SW 1271 (cell line): ENCODE measurements around the gene CDT1.

Source experiments
- DNase-seq, 2 experiments: peaks; one replicate each; lab custom pipeline; 2025; lab: John Stamatoyannopoulos, UW

Gene CDT1

DNA sequence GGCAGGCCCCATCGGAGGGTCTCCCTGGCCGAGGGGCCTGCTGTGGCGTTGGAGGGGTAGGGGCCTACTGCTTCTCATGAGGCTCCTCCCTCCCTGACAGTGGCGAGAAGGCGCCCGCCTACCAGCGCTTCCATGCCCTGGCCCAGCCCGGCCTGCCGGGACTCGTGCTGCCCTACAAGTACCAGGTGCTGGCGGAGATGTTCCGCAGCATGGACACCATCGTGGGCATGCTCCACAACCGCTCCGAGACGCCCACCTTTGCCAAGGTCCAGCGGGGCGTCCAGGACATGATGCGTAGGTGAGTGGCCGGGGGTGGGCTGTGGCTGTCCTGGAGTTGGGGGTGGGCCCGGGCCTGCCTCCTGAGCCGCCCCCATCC lies 1.7 kb downstream of the CDT1 start:
- DNase-seq, result no peak

DNA sequence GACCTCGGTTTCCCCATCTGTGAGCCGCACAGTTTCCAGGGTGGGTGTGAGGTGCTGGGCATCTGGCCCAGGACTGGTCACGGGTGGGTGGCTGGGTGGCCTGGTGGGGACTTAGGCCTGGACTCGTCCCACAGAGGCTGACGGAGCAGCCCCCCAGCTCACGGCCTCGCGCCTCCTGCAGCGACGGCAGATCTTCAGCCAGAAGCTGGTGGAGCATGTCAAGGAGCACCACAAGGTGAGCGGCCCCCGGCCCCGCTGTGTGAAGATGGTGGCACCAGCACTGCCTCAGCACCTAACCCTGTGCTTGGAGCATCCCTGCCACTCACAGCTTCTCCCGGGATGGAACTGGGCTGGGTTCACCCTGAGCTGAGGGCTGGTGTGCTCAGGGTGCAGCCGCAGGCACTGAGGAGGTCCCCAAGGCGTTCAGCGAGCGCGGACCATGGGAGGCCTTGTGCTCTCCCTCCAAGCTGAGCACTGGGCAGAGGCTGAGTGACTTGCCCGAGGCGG lies 2.4 kb downstream of the CDT1 start:
- no peak for DNase-seq

DNA sequence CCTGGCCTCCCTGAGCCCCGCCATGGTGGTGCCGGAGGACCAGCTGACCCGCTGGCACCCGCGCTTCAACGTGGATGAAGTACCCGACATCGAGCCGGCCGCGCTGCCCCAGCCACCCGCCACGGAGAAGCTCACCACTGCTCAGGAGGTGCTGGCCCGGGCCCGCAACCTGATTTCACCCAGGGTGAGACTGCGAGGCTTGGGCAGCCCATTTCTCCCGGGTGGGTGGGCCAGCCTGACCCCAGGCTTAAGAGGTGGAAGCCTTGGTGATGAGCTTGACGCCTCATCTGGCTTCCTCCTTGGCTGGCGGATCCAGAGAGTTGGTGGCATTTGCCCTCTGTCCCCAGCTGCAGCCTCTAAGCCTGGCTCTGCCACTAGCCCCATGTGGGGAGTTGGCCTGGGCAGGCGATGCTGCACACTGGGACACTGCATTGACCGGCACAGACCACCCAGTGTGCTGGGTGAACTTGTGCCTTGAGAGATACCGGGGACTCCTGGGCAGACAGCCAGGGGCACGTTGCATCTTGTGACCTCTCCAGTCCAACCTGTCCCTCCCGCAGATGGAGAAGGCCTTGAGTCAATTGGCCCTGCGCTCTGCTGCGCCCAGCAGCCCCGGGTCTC lies 3.0 kb downstream of the CDT1 start:
- no peak for DNase-seq

DNA sequence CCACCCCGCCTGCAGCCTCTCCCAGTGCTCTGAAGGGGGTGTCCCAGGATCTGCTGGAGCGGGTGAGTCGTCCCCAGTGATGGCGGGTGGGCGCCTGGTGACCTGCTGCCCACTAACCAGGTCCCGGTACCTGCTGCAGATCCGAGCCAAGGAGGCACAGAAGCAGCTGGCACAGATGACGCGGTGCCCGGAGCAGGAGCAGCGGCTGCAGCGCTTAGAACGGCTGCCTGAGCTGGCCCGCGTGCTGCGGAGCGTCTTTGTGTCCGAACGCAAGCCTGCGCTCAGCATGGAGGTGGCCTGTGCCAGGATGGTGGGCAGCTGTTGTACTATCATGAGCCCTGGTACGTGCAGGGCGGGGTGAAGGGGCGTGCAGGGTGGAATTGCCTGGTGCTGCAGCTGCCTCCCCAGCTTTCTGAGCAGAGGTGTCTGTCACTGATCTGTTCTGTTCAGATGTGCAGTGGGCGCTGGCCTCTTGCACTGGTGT lies 3.6 kb downstream of the CDT1 start:
- DNase-seq, result no peak

DNA sequence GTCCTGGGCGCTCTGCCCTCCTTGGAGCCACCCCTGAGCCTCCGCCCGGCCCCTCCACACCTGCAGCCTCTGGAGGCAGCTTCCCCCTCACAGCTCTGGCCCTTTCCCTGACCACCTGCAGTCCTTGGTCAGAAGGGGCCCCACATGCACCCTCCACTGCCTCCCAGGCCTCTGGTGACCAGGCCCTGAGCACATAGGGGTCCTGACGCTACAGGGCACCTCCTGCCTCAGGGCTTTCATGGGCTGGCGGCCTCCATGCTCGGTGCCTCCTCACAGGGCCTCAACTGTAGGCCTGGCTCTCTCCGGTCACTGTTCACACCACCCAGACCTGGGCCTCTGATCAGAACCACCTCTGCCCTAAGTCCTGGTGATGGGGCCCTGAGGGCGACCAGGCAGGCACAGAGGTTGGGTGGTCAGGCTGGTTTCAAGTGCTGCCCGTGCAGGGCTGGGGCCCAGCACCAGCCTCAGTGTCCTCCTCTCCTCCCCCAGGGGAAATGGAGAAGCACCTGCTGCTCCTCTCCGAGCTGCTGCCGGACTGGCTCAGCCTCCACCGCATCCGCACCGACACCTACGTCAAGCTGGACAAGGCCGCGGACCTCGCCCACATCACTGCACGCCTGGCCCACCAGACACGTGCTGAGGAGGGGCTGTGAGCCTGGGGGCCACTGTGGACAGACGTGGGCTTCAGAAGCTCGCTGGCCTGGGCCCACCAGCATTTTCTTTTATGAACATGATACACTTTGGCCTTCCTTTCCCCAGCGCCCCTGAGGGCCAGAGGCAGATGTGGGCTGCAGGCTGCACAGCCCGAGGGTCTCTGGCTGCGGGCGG lies 4.3 kb downstream of the CDT1 start:
- DNase-seq, result no peak

DNA sequence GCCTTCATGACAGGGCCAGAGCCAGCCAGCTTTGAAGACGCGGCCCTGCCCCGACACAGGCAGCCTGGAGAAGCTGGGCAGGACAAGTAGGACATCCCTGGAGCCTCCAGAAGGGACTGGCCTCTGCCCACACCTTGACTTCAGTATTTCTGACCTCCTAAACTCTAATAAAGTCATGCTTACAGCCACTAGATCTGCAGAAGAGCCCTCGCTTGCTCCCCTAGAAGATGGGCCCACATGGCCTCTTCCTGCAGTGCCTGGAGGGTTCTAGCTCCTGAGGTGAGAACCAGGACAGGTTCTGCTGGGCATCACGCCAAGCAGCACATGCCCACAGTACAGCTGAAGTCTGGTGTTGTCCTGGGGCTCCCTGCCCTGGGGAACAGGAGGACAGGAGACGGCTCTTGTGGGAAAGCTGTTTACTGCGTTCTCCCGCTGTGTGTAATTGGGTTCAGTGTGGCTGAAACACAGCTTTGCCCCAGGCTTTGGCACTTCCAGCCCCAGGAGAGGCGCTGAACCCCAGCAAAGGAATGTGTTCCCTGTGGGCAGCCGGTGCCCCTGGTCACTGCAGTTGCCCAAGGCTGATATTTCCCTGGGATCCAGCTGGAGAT lies 5.6 kb downstream of the CDT1 start:
- no peak for DNase-seq

DNA sequence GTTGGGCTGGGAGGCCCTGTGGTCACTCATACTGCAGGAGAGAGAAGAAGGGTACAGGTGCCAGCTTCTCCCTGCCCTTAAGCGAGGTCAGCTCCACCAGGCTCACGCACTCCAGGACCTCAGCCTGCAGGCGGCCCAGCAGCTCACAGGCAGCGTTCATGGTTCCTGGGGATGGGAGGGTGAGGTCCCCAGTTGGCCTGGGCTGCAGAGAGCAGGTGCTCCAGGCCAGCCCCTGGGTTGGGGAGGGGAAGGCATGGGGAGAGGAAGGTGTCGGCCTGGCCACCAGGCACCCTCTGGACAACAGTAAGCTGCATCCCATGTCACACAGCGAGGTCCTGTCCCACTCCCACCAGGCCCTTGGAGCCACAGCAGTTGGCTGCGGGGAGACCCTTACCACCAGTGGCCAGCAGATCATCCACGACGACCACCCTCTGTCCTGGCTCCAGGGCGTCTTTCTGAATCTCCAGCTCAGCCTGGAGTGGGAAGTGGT lies 6.1 kb downstream of the CDT1 start:
- DNase-seq, result no peak

DNA sequence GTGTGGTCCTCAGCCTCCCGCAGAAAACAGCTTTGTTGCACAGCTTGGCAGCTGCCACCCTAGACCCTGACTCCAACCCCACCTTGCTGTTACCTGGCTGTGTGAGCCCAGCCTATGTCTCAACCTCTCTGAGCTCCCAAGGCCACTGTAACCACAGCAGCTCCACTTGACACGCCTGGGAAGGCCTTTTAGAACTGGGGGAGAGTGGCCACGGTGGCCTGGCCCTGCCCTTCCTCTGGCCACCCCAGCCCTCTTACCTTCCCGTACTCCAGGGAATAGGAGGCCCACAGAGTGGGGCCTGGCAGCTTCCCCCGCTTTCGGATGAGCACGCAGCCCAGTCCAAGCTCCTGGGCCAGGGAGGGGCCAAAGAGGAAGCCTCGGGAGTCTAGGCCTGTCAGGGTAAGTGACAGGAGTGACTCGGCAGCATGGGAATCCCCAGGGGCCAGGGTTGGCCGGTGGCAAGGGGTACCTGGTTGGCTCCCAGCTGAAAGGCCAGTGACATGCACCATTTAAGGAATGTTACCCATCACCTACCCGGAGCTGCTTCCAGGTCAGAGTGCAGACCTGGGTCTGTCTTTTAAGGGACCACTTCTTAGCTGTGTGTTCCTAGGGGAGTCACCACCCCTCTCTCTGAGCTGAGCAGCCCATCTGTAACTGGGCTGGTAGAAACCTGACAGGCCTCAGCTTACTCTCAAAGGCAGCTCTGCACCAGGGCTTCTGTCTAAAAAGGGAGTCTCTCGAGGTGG lies 6.8 kb downstream of the CDT1 start:
- DNase-seq, result no peak

DNA sequence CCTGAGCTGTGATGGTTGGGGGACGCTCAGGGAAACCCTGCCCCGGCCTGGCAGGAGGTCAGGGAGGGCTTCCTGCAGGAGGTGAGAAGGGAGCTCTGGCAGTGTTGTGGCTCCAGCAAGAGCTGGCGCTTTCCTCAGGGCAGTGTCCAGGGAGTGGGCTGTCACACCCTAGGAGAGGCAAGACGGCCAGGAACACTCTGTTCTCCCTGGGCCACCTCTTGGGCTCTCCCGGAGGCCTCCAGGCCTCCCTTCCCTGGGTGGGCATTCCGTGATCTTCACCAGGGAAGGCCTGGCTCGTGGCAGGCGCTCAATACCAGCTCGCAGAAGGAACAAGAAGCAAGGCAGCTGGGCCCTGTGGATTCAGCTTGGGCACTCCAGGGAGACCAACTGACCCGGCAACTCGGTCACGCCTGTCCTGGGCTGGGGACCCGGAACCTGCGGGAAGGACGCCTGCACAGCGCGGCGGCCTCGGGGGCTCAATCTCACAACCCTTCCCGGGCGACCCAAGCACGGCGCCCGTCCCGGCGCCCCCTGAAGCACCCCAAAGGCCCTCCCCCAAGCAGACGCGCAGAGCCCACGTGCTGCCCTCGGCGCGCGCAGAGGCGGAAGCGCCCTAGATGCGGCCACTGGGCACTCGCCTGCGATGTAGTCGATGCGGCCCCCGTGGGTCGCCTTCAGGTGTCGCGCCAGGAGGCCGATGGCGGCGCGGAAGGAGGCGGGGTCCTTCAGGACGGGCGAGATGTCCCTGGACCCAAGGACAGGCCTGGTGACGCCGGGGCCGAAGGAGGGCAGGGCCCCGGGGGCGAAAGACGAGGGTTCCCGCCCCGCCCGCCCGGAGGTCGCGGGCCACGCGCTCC lies 7.6 kb downstream of the CDT1 start:
- peak in 1 of 2 experiments; percentile 52 for DNase-seq

DNA sequence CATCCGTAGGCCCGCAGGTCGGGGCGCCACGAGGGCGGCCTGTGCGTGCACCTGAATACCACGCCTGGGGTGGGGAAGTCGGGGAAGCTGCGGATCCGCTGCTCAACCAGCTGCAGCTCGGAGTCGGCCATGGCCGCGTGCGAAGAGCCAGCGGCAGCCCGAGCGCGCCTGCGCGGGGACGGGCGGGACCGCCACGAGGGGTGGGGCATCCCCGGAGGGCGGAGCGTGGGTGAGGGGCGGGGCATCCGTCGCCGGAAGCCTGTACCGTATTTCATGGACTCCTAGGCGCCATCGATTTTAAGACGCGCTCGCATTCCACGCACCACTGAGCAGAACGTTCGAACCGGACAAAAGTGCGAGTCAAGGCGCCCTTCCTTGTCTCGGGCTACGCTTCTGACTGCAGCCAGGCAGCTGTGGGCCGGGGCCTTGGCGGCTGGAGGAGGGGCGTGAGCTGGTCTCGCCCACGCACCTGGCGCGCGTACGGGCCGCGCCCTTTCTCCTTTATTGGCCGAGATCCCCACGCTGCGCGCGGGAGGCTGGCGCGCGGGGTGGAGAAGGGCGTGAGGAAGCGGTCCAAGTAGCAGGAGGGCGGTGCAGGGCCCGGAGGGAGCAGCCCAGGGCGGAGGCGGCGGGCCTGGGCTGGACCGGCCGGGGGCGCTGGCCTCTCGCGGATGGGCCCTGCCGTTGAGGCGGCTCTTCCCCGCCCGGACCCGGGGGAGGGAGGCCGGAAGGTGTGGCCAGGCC lies 8.4 kb downstream of the CDT1 start, which contains the start of gene APRT:
TSS of gene APRT (minus strand) at position 160 of the 744 bp plus-strand sequence. CDS start at position 131, 29 bp downstream.
- peak; percentile 66 to 88 for DNase-seq

DNA sequence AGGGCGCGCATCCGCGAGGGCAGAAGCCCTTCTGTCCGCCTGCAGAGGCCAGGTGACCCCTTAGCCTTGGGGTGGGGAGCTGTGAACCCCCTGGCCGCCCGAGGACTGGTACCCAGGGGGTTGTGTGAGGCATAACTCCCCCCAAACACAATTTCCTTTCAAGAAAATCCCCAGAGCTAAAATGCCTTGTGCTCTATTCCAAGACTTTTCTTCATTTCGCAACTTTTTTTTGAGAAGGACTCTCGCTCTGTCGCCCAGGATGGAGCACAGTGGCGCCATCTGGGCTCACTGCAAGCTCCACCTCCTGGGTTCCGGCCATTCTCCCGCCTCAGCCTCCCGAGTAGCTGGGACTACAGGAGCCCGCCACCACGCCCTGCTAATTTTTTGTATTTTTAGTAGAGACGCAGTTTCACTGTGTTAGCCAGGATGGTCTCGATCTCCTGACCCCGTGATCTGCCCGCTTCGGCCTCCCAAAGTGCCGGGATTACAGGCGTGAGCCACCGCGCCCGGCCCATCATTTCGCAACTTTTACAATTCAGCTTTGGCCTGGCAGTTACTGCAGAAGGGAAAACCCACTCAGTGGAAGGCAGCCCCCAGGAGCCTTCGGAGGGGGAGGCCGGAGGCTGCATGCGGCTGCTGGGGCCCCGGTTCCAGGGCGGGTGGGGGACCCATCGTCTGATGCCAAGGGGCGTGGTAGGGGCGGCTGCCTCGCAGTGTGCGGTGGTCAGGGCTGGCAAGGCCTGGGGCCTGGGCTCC lies 9.1 kb downstream of the CDT1 start:
- DNase-seq, result peak in 1 of 2 experiments; percentile 57

DNA sequence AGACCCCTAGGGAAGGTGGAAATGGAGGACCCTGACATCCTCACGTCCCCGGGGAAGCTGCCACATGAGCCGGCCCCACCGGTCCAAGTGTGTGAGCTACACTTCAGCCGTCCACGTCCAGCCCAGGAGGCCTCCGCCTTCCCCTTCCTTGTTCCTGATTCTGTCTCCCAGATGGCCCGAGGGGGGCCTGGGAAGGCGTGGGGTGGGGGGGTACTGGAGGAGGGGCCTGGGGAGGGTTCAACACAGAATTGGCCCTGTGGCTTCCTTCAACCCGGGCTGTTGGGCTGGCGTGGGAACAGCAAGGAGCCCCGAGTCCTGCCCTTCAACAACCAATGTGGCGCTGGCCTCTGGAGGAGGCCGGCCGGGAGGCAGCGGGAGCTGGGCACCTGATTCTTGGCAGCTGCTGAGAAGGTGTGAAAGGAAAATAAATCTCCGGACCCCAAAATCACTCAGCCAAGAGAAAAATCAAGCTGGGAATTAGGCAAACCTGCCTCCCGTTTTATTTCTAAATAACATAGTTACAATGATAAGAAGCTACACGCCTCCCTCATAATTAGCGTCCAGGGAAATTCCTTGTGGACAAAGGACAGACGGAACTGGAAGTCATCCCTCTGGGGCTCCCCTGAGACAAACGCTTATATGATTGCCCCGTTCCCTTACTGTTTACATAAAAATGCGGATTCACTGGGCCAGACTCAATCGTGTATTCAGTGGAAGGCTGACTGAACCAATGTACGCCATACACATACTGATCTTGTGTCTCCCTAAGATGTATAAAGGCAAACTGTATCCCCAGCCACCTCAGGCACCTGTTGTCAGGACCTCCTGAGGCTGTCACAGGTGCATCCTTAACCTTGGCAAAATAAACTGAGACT lies 9.9 kb downstream of the CDT1 start:
- DNase-seq, result no peak

DNA sequence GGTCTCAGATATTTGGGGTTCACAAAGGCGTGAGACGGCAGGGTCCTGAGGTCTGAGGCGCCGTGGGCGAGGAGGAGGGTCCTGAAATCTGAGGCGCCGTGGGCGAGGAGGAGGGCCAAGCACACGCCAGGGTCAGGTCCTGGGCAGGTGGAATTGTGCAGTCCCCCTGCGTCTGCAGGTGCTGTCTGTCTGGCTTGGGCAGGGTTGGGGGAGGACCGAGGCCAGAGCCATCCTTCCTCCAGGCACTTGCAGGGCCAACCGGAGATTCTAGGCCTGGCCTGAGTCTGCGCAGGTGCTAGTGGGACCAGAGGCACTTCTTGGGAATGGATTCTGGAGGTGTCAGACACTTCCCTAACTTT lies 10.5 kb downstream of the CDT1 start:
- no peak for DNase-seq

DNA sequence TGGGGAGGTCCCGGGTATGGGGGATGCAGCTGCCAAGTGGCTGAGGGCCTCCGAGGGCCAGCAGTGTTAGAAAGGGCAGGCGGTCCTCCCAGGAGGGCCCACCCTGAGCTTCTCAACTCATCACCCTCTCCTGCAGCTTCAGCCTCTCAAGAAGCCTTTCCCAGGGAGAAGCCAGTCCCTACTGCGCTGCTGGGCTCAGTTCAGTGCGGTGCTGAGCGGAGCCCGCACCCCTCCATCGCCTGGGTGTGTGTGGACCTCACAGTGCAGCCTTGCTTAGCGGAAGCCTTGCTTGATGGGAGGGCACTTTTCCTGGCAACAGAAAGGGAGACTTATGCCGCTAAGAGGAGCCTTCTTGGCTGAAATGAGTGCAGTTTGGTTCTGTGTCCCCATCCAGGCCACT lies 11.6 kb downstream of the CDT1 start:
- DNase-seq, result no peak

DNA sequence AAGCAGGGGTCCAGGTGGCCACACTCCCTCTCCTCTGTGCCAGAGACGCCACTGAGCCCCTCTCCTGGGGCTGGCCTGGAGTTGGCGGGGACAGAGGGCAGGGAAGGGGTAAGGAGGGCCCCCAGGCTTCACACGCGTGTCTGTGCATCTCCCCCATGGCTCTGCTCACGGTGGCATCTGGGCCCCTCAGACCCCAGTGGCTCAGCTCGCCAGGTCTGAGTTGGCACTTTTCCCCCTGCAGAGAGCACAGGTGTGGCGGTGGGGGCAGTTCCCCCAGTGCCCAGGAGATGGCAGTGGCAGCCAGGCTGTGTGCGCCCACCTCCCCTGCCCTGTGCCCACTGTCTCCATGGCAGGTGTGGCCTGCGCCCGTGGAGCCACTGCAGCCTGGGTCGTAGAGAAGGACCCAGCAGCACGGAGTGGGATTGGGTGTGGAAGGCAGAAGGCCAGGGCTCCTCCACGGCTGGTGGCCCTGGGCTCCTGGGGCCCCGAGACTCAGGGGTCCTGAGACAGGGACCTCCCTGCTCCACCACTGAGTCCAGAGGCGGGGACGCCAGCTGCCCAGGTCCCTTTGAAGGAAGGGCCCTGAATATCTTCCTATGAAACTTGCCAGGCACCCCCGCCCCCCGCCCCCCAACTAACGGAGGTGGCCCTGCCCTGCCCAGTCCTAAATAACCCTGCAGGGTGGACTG lies 12.5 kb downstream of the CDT1 start:
- DNase-seq, result no peak

DNA sequence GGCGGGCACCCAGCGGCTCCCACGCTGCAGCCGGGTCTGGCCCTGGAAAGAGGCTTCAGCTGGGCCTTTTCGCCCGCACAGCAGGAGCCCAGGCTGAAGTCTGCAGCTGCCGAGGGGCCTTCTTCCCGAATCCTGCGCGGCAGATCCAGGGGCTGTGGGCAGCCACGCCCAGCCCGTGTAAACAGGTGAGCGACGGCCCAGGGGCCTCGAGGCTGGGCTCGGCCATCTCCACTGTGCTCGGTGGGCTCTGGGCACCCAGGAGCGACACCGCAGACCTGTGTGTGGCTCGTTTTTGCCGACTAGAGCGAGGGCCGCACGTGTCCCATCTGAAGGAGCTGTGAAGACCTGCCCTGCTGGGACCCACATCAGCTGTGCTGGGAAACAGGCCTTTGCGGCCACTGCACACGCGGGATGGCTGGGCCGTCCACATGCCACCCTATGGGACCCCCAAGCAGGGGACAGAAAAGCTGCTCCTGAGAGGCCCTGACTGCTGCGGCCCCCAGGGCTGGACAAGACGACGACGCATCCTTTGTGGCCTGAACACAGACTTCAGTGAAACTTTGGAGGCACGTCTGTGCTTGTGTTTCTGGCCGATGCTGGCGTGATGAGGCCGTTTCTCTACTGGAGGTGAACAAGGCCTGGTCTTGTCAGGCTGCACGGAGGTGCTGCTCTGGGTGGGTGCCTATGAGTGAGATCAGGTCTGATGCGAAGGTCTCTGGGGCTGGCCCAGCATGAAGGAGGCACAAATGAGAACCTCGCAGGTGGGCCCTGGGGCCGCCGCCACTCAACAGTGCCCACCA lies 13.3 kb downstream of the CDT1 start:
- no peak for DNase-seq
